ENCODE data around the gene CHST7. TPM values are rescaled to one million over a fixed set of nuclear protein-coding genes. Genes with fewer than 3 reads are reported as not detected.

CHST7 gene
- total and polyA plus RNA-seq, 2 donors (not counting 1 experiment from before 2014, with no cell fraction given): 3.7 to 11.2 TPM

DNA sequence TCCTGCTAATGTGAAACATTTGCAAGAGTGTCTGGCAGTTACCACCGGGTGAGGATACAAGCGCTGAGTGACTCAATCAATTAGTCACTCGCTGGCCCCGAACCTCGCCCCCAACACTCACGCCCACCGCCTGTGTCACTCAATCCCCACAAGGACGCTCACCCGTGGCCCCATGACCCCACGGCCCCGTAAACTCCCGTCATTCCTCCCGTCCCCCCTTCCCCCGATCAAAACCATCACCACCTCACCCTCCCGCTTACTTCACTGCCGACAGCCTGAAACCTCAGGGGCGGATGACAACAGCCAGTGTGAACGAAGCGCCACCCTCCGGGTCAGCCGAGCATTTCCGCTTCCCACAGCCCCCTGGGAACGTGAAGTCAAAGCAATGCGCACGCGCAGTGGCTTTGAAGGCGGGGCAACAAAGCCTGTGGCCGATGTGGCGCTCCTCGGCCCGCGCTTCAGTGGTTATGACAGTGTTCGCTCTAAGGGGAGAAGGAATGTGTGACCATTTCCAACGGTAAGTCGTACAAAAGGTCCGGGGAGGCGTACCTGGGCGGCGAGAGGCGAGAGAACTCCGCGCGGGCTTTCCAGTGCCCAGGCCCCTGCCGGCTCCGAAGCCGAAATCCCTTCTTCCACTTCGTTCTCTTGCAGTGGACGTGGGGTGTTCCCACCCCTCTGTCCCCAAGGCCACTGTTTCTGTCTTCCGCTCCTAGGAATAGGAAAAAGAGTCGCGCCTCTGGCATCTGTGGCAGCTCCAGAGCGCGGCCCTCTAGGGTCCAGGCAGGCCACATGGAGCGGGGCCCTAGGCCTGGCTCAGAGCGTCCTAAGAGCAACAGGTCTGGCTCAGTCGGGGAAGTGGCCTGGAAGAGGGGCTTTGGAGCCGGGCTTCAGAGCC lies 28.2 kb upstream of the CHST7 start, which contains the start of gene ZNF674:
ZNF674 (minus strand) TSS at position 311 of the 895 bp plus-strand sequence. CDS start 3,334 bp downstream, outside the sequence.
- Histone ChIP-seq H3K36me3 (ENCODE audit: control insufficient read depth, insufficient read depth, low read length) (no peaks in the 10 kb centered on the region), H2AFZ (ENCODE audit: low read length) (peak within 1 kb of the TSS; percentile 28), H3K4me2 (ENCODE audit: extremely low read depth, insufficient read depth, low read length) (peak within 1 kb of the TSS; percentile 79), H3K4me1 (ENCODE audit: control insufficient read depth, extremely low read depth, insufficient read depth, low read length) (peaks cover 2% of the 10 kb centered on the region), H3K4me3 (replicated peaks in 1 of 4; ENCODE audit: control extremely low read depth in 1 of 4, insufficient read depth in 1 of 4, low read depth in 3 of 4, low read length in 4 of 4) (peak within 1 kb of the TSS; percentile 68 to 82 (median 78)), H3K9ac (ENCODE audit: insufficient read depth, low read length) (peak within 1 kb of the TSS; percentile 91), H3K9me3 (ENCODE audit: control insufficient read depth, insufficient read depth, low read depth, low read length) (no peaks in the 10 kb centered on the region), H3K27ac (ENCODE audit: insufficient read depth, low read length) (peak within 1 kb of the TSS; percentile 92), H3K27me3 (ENCODE audit: control insufficient read depth, insufficient read depth, low read length) (no peaks in the 10 kb centered on the region), H4K20me1 (ENCODE audit: control insufficient read depth, extremely low read depth, insufficient read depth, low read length) (no peaks in the 10 kb centered on the region), H3K79me2 (ENCODE audit: control insufficient read depth, insufficient read depth, low read length) (peaks cover 30% of the 10 kb centered on the region)
- DNase-seq (ENCODE audit: low read depth in 2 of 2): peak; percentile 87 to 92
- TF ChIP-seq CTCF (conservative IDR thresholded peaks at IDR 0.05 in 1 of 2, IDR thresholded peaks at IDR 0.05 in 1 of 2; ENCODE audit: low read depth in 1 of 2, low read length in 2 of 2) (no peak), EZH2 (IDR thresholded peaks at IDR 0.05; ENCODE audit: low read length, missing control alignments) (no peak)

GRCh38 chrX:46547857-46548256 lies 25.7 kb upstream of the CHST7 start:
- Histone ChIP-seq H3K27me3 (ENCODE audit: control insufficient read depth, insufficient read depth, low read length) (no peaks in the 10 kb centered on the region), H3K4me3 (replicated peaks in 1 of 4; ENCODE audit: control extremely low read depth in 1 of 4, insufficient read depth in 1 of 4, low read depth in 3 of 4, low read length in 4 of 4) (no peak overlapping the region), H3K36me3 (ENCODE audit: control insufficient read depth, insufficient read depth, low read length) (no peaks in the 10 kb centered on the region), H4K20me1 (ENCODE audit: control insufficient read depth, extremely low read depth, insufficient read depth, low read length) (no peaks in the 10 kb centered on the region), H2AFZ (ENCODE audit: low read length) (no peak overlapping the region), H3K4me2 (ENCODE audit: extremely low read depth, insufficient read depth, low read length) (peak overlapping the region; percentile 44), H3K4me1 (ENCODE audit: control insufficient read depth, extremely low read depth, insufficient read depth, low read length) (peaks cover 2% of the 10 kb centered on the region), H3K79me2 (ENCODE audit: control insufficient read depth, insufficient read depth, low read length) (peaks cover 30% of the 10 kb centered on the region), H3K27ac (ENCODE audit: insufficient read depth, low read length) (peak overlapping the region; percentile 44), H3K9ac (ENCODE audit: insufficient read depth, low read length) (no peak overlapping the region), H3K9me3 (ENCODE audit: control insufficient read depth, insufficient read depth, low read depth, low read length) (no peaks in the 10 kb centered on the region)
- peak; percentile 71 to 91 for DNase-seq (ENCODE audit: low read depth in 2 of 2)
- TF ChIP-seq EZH2 (IDR thresholded peaks at IDR 0.05; ENCODE audit: low read length, missing control alignments): no peak
- no peak for TF ChIP-seq CTCF (conservative IDR thresholded peaks at IDR 0.05 in 1 of 2, IDR thresholded peaks at IDR 0.05 in 1 of 2; ENCODE audit: low read depth in 1 of 2, low read length in 2 of 2)

GRCh38 chrX:46549914-46550313 lies 23.7 kb upstream of the CHST7 start:
- H2AFZ ChIP-seq (ENCODE audit: low read length): no peak overlapping the region
- no peak for DNase-seq (ENCODE audit: low read depth in 2 of 2)
- no peak overlapping the region for H3K9ac ChIP-seq (ENCODE audit: insufficient read depth, low read length)
- H3K4me2 ChIP-seq (ENCODE audit: extremely low read depth, insufficient read depth, low read length): no peak overlapping the region
- TF ChIP-seq CTCF (conservative IDR thresholded peaks at IDR 0.05 in 1 of 2, IDR thresholded peaks at IDR 0.05 in 1 of 2; ENCODE audit: low read depth in 1 of 2, low read length in 2 of 2): no peak
- no peak for TF ChIP-seq EZH2 (IDR thresholded peaks at IDR 0.05; ENCODE audit: low read length, missing control alignments)
- no peaks in the 10 kb centered on the region for H3K27me3 ChIP-seq (ENCODE audit: control insufficient read depth, insufficient read depth, low read length)
- H3K4me3 ChIP-seq (replicated peaks in 1 of 4; ENCODE audit: control extremely low read depth in 1 of 4, insufficient read depth in 1 of 4, low read depth in 3 of 4, low read length in 4 of 4): no peak overlapping the region
- H3K9me3 ChIP-seq (ENCODE audit: control insufficient read depth, insufficient read depth, low read depth, low read length): no peaks in the 10 kb centered on the region
- no peak overlapping the region for H3K27ac ChIP-seq (ENCODE audit: insufficient read depth, low read length)
- H3K79me2 ChIP-seq (ENCODE audit: control insufficient read depth, insufficient read depth, low read length): peaks cover 30% of the 10 kb centered on the region
- no peaks in the 10 kb centered on the region for H3K36me3 ChIP-seq (ENCODE audit: control insufficient read depth, insufficient read depth, low read length)
- H3K4me1 ChIP-seq (ENCODE audit: control insufficient read depth, extremely low read depth, insufficient read depth, low read length): peaks cover 2% of the 10 kb centered on the region
- H4K20me1 ChIP-seq (ENCODE audit: control insufficient read depth, extremely low read depth, insufficient read depth, low read length): no peaks in the 10 kb centered on the region

All from fibroblast of lung (primary cell).